Measurements from ENCODE around the gene NLRP5. TPM values are rescaled to one million over a fixed set of nuclear protein-coding genes. Genes with fewer than 3 reads are reported as not detected.
A peak's percentile ranks its signal among the peaks of the same experiment; 100 is the strongest.
"Not testable (repeated sequence)": the region's sequence is repeated elsewhere in the genome, so short reads cannot be mapped to it uniquely, and the experiment has no call there.

Gene NLRP5
- total RNA-seq, 1 donor from 2014 or later, result not detected

- no peak for DNase-seq (ENCODE audit: low read depth in 2 of 2)
These were observed 112.4 kb downstream of the NLRP5 start for GRCh38 chr19:56098731-56099568.

DNA sequence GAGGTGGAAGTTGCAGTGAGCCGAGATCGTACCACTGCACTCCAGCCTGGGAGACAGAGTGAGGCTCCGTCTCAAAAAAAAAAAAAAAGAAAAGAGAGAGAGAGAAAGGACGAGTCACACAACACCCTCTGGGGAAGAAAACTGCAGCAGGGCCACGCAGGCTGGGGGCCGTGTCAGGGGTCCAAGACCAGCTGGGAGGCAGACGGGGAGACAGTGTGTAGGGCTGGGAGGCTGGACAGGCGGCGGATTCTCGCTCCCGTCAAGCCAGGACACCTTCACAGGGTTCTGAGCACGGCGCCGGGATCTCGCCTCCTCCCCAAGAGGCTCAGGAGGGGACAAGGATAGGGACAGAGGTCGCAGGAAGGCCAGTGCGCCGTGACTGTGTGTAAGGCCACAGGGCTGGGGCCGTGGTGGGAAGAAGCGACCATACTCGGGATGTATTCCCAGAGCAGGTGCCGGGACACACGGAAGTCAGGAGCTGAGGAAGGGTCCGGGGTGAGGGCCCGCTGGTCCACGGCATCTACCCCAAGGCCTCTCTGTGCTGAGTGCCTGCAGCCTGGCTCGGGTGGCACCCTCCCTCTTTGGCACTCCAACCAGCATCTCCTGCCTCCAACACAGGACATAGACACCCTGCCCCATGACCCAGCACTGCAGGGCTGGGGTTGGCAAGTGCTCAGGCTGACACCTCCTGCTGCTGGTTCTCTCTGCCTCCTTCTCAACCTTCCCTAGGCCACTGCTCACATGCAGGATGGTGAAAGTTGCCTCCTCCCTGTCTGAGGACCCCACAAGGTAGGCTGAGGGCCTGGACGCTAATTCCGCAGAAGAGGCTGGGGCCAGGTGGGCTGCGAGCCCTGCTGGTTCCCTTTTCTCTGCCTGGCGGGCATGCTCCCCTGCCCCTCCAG, 113.3 kb downstream of the NLRP5 start:
- no peak for DNase-seq (ENCODE audit: low read depth in 2 of 2)

- no peak for DNase-seq (ENCODE audit: low read depth in 2 of 2)
These were observed 114.5 kb downstream of the NLRP5 start for GRCh38 chr19:56101095-56101494.

DNA sequence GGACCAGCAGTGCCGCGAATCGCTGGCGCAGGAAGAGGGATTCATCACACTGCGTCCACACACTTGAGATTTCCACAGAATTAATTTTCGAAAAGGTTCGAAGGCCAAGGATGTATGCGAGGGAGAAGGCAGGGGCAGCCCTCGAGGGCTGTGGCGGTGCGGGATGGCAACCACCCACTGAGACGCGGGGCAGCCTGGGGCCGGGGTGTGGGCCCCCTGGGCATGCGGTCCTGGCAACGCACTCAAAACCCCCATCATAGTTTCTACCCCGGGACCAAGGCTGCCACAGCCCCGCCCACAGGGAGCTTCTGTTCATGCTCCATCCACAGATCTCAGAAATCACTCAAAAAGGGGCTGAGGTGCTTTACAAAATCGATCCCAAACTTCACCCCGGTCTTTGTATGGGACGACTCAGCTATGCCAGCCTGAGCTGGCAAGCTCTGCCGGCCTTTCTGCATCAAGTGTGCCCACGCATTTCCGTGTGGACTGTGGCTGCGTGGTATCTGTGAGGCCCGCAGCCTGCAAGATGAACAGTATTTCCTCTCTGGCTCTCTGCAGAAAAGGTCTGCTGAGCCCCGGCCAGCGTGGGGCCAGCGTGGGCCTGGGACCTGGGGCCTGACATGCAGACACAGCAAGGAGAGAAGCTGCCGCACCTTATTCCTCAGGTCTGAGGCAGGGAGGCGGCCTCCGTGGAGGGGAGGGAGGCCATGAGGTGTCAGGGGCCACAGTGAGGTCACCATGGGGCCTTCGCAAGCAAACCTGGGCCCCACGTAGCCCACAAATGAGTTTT, 115.4 kb downstream of the NLRP5 start:
- no peak for DNase-seq (ENCODE audit: low read depth in 2 of 2)

- DNase-seq (ENCODE audit: low read depth in 2 of 2), result no peak
These were observed 116.5 kb downstream of the NLRP5 start for GRCh38 chr19:56103027-56103614.

- DNase-seq (ENCODE audit: low read depth in 2 of 2), result no peak
These were observed 117.8 kb downstream of the NLRP5 start for GRCh38 chr19:56104423-56104822.

GRCh38 chr19:56105090-56105701, 118.6 kb downstream of the NLRP5 start:
- DNase-seq (ENCODE audit: low read depth in 2 of 2), result peak; percentile 75 to 77

DNA sequence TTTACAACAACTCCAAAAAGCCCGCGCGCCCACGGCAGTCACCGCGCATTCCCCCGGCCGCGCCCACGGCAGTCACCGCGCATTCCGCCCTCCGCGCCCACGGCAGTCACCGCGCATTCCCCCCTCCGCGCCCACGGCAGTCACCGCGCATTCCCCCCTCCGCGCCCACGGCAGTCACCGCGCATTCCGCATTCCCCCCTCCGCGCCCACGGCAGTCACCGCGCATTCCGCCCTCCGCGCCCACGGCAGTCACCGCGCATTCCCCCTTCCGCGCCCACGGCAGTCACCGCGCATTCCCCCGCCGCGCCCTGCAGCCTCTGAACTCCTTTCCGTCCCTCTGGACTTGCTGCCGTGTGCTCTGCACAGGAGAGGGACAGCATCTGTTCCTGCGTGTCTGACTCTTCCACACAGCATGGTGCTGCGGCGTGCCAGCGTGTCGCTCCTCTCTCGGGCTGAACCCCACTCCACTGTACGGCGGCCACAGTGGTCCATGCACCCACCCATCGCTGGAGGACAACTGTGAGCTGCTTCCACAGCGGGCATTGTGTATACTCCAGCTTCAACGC, 119.3 kb downstream of the NLRP5 start:
- not testable (repeated sequence) for DNase-seq (ENCODE audit: low read depth in 2 of 2)

- no peak for DNase-seq (ENCODE audit: low read depth in 2 of 2)
These were observed 119.8 kb downstream of the NLRP5 start for GRCh38 chr19:56106397-56106849.

GRCh38 chr19:56106993-56107392, 120.4 kb downstream of the NLRP5 start:
- no peak for DNase-seq (ENCODE audit: low read depth in 2 of 2)

DNA sequence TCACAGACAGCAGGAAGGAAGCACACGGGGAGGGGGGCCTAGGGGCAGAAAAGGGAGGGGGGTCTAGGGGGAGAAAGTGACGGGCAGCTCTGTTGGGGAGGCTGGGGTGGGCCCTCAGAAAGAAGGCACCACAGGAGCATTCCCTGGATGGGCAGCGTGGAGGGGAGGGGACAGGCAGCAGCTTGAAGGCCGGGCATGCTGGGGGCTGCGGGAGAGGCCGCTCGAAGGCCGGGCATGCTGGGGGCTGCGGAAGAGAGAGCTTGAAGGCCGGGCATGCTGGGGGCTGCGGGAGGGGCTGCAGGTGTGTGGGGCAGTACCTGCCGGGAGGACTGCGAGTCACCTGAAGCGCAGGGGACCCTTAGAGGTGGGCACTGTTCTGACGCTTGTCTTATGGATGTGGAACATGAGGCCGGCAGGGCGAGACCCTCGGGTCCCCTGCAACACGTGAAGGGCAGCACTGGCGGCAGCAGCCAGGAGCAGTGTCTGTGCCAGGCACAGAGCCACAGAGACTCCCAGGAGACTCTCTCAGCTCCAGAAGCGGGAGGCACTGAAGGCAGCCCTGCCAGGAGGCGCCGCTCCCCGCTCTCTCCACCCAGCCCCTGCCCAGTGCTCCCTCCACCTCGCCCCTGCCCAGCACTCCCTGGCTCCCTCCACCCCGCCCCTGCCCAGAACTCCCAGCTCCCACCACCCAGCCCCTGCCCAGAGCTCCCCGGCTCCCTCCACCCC, 121.2 kb downstream of the NLRP5 start:
- no peak for DNase-seq (ENCODE audit: low read depth in 2 of 2)

DNA sequence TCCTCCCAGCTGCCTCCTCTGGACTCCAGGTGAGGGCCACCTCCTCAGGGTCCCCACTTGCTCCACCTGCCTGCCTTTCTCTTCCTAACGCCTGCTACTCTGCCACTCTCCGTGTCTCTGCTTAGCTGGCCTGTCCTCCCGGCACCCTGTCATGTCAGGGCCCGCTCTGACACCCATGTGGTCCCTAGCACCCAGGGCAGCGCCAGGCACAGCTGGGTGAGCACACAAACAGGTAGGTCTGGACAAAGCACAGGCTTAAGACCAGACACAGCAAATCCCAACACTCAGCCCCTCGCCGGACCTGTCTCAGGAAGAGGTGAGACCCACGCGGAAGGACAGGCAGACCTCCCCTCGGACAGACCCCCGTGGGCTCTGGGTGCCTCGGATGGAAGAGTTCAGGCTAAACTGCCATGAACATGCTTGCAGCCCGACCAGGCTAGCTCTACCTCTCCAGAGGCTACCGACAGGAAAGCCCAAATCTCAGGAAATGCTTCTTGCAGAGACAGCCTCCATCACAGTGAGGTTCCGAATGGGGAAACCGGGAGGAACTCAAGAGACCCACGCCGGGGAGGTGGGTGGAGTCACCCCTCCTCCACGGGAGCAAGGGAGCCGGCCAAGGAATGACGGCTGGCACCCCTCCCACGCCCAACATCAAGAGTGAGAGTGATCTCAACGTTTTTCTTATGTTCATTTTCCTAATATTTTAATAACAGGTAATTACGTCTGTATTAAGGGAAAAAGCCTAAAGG, 122.0 kb downstream of the NLRP5 start:
- no peak for DNase-seq (ENCODE audit: low read depth in 2 of 2)

GRCh38 chr19:56109226-56109625, 122.7 kb downstream of the NLRP5 start:
- DNase-seq (ENCODE audit: low read depth in 2 of 2), result no peak

GRCh38 chr19:56110515-56111448, 124.2 kb downstream of the NLRP5 start:
- DNase-seq (ENCODE audit: low read depth in 2 of 2), result peak; percentile 66 to 72

Data from dermis microvascular lymphatic vessel endothelial cell (primary cell).